ENCODE measurements around the gene CAPZA3. TPM values are rescaled to one million over a fixed set of nuclear protein-coding genes. Genes with fewer than 3 reads are reported as not detected.
"Not testable (repeated sequence)": the region's sequence is repeated elsewhere in the genome, so short reads cannot be mapped to it uniquely, and the experiment has no call there.

The CAPZA3 gene
- total RNA-seq = not detected

- H3K4me3 ChIP-seq = no peak within 1 kb of the TSS
- no peaks in the 10 kb centered on the region for H3K9me3 ChIP-seq
- no peaks in the 10 kb centered on the region for H3K27me3 ChIP-seq
- intact Hi-C loops (cut with DNase I) = no loop called here
- H3K27ac ChIP-seq = no peak within 1 kb of the TSS
- TF ChIP-seq CTCF (IDR thresholded peaks at IDR 0.05) (no peak), POLR2A (IDR thresholded peaks at IDR 0.05) (no peak)
- 44 to 69% methylated on average over 2 of the region's 2 CpGs for WGBS, 2 donors
- no peaks in the 10 kb centered on the region for H3K4me1 ChIP-seq
- DNase-seq (no peak), ATAC-seq (no peak)
- H3K36me3 ChIP-seq (replicated peaks in 1 of 2; ENCODE audit: insufficient read depth in 1 of 2, low read depth in 2 of 2) = no peaks in the 10 kb centered on the region
Measured at GRCh38 chr12:18737819-18738218, at the start of gene CAPZA3, which contains the start of gene PLCZ1. CAPZA3 (plus strand) TSS chr12:18738119; CDS start chr12:18738269, 150 bp downstream. PLCZ1 (minus strand) TSS chr12:18738012; CDS start chr12:18737371, 641 bp downstream.

GRCh38 chr12:18689771-18690170 is 48.1 kb upstream of the CAPZA3 start:
- H3K27ac ChIP-seq = no peak overlapping the region
- no peak overlapping the region for H3K4me3 ChIP-seq
- TF ChIP-seq POLR2A (IDR thresholded peaks at IDR 0.05) = no peak
- no peak for TF ChIP-seq CTCF (IDR thresholded peaks at IDR 0.05)
- intact Hi-C loops (cut with DNase I) = no loop called here
- 43 to 45% methylated on average over 3 of the region's 3 CpGs for WGBS, 2 donors
- no peak for DNase-seq
- no peaks in the 10 kb centered on the region for H3K9me3 ChIP-seq
- H3K4me1 ChIP-seq = no peaks in the 10 kb centered on the region
- H3K27me3 ChIP-seq = no peaks in the 10 kb centered on the region
- no peak for ATAC-seq
- no peaks in the 10 kb centered on the region for H3K36me3 ChIP-seq (replicated peaks in 1 of 2; ENCODE audit: insufficient read depth in 1 of 2, low read depth in 2 of 2)

- Histone ChIP-seq H3K4me3 (no peak overlapping the region), H3K27ac (no peak overlapping the region), H3K27me3 (no peaks in the 10 kb centered on the region), H3K36me3 (replicated peaks in 1 of 2; ENCODE audit: insufficient read depth in 1 of 2, low read depth in 2 of 2) (no peaks in the 10 kb centered on the region), H3K4me1 (no peaks in the 10 kb centered on the region), H3K9me3 (no peaks in the 10 kb centered on the region)
- ATAC-seq = no peak
- intact Hi-C loops (cut with DNase I) = no loop called here
- no peak for DNase-seq
- TF ChIP-seq CTCF (IDR thresholded peaks at IDR 0.05) = no peak
- no peak for TF ChIP-seq POLR2A (IDR thresholded peaks at IDR 0.05)
- 78 to 80% methylated on average over 4 of the region's 4 CpGs for WGBS, 2 donors
Measured at GRCh38 chr12:18690653-18691052, 47.3 kb upstream of the CAPZA3 start.

GRCh38 chr12:18693986-18694385 is 43.9 kb upstream of the CAPZA3 start:
- intact Hi-C loops (cut with DNase I); ATAC-seq; H3K4me1 ChIP-seq; H3K4me3 ChIP-seq; DNase-seq; H3K9me3 ChIP-seq; H3K27me3 ChIP-seq; H3K36me3 ChIP-seq (replicated peaks in 1 of 2; ENCODE audit: insufficient read depth in 1 of 2, low read depth in 2 of 2); H3K27ac ChIP-seq: not testable (repeated sequence)
- 77 to 81% methylated on average over 5 of the region's 5 CpGs for WGBS, 2 donors

- Histone ChIP-seq H3K4me3 (no peak overlapping the region), H3K4me1 (no peaks in the 10 kb centered on the region), H3K9me3 (no peaks in the 10 kb centered on the region), H3K36me3 (replicated peaks in 1 of 2; ENCODE audit: insufficient read depth in 1 of 2, low read depth in 2 of 2) (no peaks in the 10 kb centered on the region), H3K27me3 (no peaks in the 10 kb centered on the region), H3K27ac (no peak overlapping the region)
- ATAC-seq (no peak), DNase-seq (no peak)
- TF ChIP-seq CTCF (IDR thresholded peaks at IDR 0.05) (no peak), POLR2A (IDR thresholded peaks at IDR 0.05) (no peak)
- intact Hi-C loops (cut with DNase I) = no loop called here
Measured at GRCh38 chr12:18696971-18697602, 40.8 kb upstream of the CAPZA3 start.
